Purkinje cell (primary cell): ENCODE data around the gene CYB5R3. TPM values are rescaled to one million over a fixed set of nuclear protein-coding genes. Genes with fewer than 3 reads are reported as not detected.

Experiments
- polyA plus RNA-seq: library from polyadenylated mRNA; unstranded; fragments of >200 nt; fragmentation: Nextera tagmentation; gene quantifications from 2 replicates; pipeline ENCODE4 v1.2.1, GENCODE V29; 2014

The CYB5R3 gene
- polyA plus RNA-seq = 9.7 and 12.2 TPM in 2 replicates

GRCh38 chr22:42649246-42650099 is at the start of gene CYB5R3:
CYB5R3 (minus strand) TSS chr22:42649392; CDS start chr22:42649315, 77 bp downstream.

GRCh38 chr22:42614312-42615091 is 34.7 kb downstream of the CYB5R3 start, which contains the start of gene POLDIP3:
POLDIP3 (minus strand) TSS chr22:42614883; CDS start chr22:42614857, 26 bp downstream.

Other genes with a start within 250 kb of the CYB5R3 start
- gene NFAM1, start 217.0 kb downstream of the CYB5R3 start, polyA plus RNA-seq = 0.21 TPM in 1 of 2 replicates, not detected in the other
- gene RRP7A, start 129.6 kb downstream of the CYB5R3 start, polyA plus RNA-seq = 4.3 and 6.3 TPM in 2 replicates
- gene SERHL2, start 95.4 kb downstream of the CYB5R3 start, polyA plus RNA-seq = 19.2 and 19.8 TPM in 2 replicates
- 5.4 and 11.1 TPM in 2 replicates for gene POLDIP3, start 34.5 kb downstream of the CYB5R3 start, polyA plus RNA-seq
- gene ATP5MGL, start 8.8 kb downstream of the CYB5R3 start, polyA plus RNA-seq = 1.0 and 1.4 TPM in 2 replicates
- not detected in 2 replicates for gene A4GALT, start 71.5 kb upstream of the CYB5R3 start, polyA plus RNA-seq
- 36.6 and 48.8 TPM in 2 replicates for gene ARFGAP3, start 207.9 kb upstream of the CYB5R3 start, polyA plus RNA-seq